Vagina (tissue), 2 donors: Measurements from ENCODE around the gene REN.

Source experiments
- CTCF ChIP-seq, 3 experiments: fragments of 450-650 bp in 2 of 3; fragments of 200-600 bp in 1 of 3; sonication (generic) in 1 of 3; IDR thresholded peaks; one replicate each; pipeline ENCODE4 v1.5.1; 2017 to 2019; ENCODE audit warnings: antibody characterized with exemption in 3 of 3, mild to moderate bottlenecking in 2 of 3, moderate library complexity in 2 of 3
- POLR2AphosphoS5 ChIP-seq, 2 donors: sonication (generic); formaldehyde crosslinking; IDR thresholded peaks; one replicate each; pipeline ENCODE4 v1.9.0; 2017; ENCODE audit warnings: antibody characterized with exemption in 2 of 2, mild to moderate bottlenecking in 2 of 2, low read depth in 1 of 2; ENCODE audit not compliant: insufficient read depth in 1 of 2

- no peak for TF ChIP-seq CTCF (IDR thresholded peaks at IDR 0.05)
- TF ChIP-seq POLR2AphosphoS5 (IDR thresholded peaks at IDR 0.05; ENCODE audit: insufficient read depth in 1 of 2, low read depth in 1 of 2), result no peak
These were observed 44.1 kb downstream of the REN start for GRCh38 chr1:204121840-204122555.
